Stimulated activated CD4-positive, alpha-beta T cell treated with anti-CD3 and anti-CD28 coated beads, TNF-alpha, amount 100 ng/mL, for 48 hours (primary cell): ENCODE measurements around the gene DBT.
"Not testable (repeated sequence)": the region's sequence is repeated elsewhere in the genome, so short reads cannot be mapped to it uniquely, and the experiment has no call there.

Experiments
- DNase-seq, 3 donors: peaks; one replicate each; pipeline ENCODE4 v3.0.0-alpha.2; 2020; ENCODE audit warnings: low read depth in 3 of 3

Gene DBT

DNA sequence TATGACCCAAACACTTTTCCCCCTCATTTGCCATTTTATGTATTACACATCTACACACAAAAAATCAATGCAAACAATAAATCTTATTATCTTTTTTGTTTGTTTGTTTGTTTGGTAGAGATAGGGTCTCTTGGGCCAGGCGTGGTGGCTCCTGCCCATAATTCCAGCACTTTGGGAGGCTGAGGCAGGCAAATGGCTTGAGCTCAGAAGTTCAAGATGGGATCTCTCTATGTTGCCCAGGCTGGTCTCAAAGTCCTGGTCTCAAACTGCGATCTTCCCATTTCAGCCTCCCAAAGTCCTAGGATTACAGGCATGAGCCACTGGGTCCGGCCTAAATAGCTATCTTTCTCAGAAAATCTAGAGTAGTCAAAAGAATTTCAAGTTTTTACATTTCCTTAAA lies 1.2 kb upstream of the DBT start:
- DNase-seq = no peak

DNA sequence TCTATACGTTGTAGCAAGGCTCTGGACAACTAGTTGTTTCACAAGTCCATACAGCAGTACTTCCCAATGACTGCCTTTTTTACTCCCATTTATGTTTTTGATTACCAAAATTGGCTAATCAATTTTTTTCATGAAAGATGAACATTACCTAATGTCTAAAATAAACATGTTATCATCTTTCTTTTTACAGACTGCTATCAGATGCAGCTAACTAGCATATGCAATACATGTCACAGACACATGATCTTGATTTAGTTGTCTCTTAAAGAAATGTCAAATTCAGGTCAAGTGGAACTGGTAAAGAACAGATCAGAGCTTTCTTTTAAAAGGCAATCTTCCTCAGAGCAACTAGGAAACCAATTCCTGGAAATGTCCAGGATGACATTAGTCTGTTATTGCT lies 630 bp upstream of the DBT start:
- DNase-seq = no peak

DNA sequence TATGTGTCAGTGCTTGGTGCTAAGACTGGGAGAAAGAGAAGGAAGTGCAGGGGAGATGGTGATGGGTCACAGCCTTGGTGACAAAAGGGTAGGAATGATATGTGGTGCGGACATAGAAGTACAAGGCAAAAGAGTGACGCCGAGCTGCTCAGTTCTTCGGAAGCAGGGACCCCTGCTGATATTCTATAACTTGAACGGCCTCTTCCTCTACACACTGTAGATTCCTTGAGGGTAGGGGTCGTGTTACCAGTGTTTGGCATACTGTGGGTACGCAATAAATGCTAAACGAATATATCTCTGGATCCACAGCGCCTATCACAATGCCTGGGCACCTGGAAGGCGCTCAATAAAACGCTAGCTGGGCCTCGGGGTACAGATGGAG lies 488 bp downstream of the DBT start:
- DNase-seq = no peak

DNA sequence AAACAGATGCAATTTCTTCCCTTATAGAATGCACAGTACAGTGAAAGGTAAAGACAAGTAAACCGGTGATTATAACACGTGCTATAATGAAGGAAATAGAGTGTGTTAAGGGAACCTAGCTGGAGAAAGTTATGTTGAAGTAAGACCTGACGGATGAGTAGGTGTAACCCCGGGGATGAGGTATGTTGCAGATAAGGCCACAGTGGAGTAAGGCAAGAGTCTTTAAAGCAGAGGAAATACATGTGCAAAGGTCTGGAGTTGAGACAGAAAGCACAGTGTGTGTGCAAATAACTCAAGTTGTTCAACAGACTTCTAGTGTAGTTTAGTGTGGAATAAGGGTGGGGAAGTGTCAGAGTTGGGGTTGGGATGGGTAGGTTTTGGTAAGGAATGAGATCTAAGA lies 2.9 kb downstream of the DBT start:
- DNase-seq = no peak

DNA sequence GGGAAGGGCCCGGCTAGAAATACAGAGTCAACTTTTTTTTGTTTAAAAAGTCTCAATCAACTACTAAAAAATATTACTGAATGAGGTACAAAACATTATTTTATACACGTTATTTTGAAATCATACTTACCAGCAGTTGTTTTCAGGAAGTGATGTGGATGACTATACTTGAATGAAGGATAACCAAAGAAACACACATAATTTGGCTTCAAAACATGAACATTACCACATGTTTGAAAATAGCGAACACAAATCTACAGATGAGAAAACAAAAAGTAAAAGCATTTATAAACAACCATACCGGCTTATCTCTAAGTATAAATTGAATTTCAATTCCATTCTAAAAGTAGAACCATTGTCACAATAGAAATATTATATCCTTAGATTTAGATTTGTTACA lies 9.0 kb downstream of the DBT start:
- DNase-seq = no peak

DNA sequence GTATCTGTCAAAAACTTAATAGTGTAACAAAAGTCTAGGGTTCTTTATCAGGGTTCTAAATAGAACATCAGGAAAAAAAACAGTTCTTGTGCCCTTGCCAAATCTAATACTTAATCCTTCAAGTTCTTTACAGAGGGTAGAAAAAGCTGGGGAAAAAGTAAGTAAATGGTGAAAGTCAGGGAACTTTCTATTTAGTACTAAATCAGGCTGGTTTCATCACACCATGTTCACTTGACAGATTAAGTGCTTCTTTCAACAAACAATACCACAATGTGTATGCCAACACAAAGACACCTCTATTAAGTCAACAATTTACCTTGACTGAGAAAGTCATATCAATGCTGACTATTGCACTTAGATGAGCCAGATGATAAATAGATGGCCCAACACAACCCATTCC lies 9.7 kb downstream of the DBT start:
- DNase-seq = no peak

DNA sequence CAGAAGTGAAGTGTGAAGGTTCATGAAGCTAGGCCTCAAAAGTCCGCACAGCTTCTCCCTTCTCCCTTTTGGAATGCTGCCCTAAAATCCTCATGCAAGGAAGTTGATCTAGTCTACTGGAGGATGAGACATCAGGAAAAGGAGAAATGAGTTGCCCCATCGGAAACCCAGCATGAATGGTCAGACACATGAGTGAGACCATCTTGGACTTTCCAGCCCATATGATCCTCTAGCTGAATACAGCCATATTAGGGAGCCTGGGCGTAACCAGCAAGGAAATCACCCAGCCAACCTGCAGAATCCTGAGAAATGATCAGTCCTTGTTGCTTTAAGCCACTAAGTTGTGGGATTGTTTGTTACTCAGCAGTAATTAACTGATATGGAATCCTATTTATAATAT lies 12.5 kb downstream of the DBT start:
- no peak for DNase-seq

DNA sequence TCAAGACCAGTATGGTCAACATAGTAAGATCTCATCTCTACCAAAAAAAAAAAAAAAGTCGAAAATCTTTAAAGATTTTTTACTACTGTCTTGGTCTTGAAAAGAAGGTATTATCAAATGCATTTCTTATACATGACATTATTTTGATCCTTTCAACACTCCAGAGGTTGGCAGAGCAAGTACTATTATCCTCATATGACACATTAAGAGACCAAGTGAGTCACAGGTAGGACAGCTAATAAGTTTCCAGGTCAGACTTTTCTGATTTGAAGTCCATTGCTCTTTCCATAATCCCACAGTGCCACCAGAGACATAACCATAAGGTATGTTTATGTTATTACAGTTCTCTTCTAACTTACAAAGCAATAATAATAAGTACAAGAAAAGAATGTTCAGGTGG lies 15.2 kb downstream of the DBT start:
- DNase-seq = no peak

DNA sequence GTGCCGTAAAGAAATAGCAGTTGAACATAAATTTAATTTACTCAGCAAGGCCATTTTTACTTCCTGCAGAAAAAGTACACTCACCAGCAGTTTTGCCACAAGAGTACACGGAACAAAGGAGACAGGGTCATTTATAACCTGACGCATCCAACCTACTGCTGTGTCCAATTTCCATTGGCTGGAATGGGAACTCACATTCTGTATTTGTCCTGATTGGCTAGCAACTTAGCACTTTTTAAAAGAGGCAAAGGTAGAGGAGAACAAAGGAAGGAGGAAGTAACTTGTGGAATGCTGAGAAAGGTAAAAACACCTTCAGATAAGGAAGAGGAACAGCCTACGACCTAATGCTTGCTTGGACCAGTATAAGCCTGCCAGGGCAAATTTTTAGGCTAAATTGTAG lies 16.1 kb downstream of the DBT start:
- DNase-seq = not testable (repeated sequence)

DNA sequence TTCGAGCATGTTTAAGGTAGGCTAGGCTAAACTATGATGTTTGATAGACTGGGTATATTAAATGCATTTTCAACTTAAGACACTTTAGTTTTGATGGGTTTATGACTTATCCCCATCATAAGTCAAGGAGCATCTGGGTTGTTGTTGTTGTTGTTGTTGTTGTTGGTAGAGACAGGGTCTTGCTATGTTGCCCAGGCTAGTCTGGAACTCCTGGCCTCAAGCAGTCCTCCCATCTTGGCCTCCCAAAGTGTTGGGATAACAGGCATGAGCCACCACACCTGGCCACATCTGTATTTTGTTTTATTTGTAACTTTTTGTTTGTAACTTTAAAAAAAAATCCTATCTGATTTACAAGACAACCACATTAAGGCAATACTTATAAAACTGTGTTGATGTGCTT lies 17.5 kb downstream of the DBT start:
- DNase-seq = no peak

DNA sequence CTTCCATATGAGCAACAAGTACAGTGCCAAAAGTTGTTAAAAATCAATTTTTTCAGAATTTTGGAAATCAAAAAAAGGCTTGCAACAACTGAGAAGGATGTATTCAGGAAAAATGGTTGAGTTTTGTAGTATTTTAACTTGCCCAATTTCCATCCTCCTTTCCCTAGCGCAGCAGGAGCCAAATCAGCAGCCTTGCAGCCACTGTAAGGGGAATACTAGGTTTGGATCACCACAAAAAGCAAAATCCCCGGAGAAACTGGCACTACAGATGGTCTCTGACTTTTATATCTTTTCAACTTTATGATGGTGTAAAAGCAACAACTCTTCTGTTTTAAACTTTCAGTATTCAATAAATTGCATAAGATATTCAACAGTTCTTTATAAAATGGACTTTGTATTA lies 17.9 kb downstream of the DBT start:
- DNase-seq = no peak

DNA sequence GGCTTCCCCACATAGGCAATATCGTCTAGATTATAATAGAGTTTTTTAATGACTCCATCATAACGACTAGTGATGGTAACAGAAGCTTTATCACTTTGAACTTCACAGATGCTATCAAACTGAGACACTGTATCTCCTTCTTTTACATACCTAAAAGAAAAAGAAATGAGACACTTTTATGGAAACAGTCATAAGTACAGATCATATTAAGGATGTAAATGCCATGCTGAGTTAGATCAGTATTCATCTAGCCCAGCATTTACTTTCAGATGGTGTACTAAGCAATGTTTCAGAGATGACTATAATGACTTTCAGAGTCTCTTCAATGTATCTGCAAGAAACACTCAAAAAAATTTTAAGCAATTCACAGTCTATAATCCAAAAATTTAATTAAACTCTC lies 18.9 kb downstream of the DBT start:
- DNase-seq = no peak

DNA sequence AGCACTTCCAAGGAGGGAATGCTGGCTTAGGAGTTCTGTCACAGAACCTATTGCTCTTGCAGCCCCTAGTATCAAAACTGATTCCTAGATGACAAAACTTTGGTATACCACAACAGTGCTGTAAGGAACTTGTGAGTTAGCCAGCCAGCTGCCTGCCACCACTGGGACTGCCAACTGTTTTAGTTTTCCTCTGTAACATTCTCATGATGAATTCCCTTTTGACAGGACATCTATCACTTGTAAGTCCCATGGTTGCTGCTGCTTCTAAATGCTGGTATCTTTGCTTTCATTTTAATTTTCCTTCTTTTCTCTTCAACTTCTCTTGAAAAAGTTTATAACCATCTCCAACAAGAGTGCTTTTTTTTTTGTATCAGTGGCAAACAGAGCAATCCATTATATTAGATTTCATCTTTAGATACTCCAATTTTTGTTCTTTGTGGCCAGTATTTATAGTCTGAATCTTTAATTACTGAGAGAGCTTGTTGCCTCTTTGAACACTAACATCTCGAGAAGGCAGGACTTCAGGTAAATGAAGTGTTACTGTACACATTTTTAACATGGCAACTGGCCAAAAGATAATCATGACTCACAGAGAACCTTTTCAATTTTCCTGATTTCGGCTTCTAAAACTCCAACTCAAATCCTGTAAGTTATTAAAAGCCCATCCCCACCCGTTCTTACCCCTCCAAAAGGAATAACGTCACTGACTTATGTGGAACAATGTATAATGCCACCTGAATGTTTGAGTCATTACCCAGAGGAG lies 19.8 kb downstream of the DBT start:
- no peak for DNase-seq

DNA sequence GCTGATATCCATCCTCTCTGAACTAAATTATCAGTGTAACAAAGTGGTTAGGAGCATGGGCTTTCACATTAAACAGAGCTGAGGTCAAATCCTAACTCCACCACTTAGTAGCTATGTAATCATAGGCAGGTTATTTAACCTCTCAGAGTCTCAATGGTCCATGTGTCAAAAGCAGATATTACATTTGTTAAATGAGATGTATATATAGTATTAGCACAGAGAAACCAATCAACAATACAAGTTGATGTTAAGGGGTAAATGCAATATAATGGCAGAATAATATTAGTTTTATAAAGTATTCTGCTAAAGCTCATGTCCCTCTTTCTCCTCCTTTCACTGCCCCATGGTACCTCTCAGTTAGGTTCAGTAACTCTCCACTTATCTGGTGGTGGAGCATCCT lies 27.2 kb downstream of the DBT start:
- DNase-seq = no peak

DNA sequence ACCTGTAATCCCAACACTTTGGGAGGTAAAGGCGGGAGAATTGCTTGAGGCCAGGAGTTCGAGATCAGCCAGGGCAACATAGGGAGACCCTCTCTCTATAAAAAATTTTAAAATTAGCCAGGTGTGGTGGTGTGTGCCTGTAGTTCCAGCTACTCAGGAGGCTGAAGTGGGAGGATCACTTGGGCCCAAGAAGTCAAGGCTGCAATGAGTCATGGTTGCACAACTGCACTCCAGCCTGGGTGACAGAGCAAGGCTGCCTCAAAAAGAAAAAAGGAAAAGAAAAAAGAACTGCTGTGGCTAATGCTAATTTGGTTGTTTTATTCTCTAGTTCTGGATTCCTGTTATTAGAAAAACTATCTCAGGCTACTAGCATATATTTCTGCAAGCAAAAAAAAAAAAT lies 29.8 kb downstream of the DBT start:
- no peak for DNase-seq

DNA sequence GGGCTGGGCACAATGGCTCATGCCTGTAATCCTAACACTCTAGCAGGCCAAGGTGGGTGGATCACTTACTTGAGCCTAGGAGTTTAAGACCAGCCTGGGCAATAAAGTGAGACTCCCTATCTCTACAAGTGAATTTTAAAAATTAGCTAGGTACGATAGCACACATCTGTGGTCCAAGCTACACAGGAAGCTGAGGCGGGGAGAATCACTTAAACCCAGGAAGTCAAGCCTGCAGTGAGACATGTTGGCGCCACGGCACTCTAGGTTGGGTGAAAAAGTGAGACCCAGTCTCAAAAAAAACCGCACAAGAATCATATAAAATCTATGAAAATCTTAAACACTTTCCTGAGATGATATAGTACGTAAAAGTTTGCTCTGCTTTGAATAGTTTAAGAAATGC lies 30.2 kb downstream of the DBT start:
- DNase-seq = no peak

DNA sequence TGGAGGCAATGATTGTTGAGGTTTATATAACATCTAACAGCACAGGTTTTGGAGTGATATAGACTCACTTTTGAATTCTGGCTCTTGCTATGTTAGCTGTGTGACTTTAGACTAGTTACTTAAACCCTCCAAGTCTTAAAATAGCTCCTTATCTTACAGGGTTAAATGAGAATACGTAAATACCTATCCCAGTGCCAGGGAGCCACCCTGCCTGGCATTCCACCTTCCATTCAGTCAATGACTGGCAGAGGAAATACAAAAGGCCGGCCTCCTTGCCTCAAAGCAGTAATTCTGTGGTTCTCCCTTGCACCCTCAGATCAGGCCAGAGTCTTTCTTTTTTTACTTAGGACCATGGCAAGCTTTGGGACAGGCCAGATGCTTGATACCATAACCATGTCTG lies 31.8 kb downstream of the DBT start:
- no peak for DNase-seq

DNA sequence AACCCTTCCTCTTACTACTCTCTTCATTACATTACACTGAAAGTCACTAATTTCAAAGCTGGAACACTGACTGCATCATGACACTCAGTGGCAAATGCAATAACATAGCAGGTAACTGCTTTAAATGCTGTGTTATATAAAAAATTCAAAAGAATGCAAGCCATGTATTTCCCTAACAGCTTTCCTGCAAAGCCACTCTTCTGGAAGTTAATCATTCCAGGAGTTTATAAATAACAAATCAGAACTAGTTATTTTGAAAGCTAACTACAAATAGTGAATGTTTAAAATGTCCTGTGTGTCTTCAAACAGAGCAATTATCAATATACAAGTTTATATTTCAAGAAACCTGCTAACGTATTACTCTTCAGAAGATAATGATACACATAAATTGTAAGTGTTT lies 34.5 kb downstream of the DBT start:
- DNase-seq = no peak

DNA sequence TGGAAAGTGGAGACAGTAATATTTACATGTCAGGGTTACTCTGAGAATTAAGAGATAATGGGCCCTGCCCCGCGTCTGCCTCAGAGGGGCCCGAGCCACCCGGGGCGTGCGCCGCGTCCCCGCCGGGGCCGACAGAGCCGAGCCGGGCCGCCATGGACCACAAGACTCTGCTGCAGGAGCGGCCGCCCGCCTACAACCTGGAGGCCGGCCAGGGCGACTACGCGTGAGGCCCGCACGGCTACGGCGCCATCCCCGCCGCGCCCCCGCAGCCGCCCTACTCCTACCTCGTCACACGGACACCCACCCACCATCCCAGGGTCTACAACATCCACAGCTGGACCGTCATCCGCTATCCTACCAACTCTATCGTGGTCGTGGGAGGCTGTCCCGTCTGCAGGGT lies 36.5 kb downstream of the DBT start:
- DNase-seq = no peak

DNA sequence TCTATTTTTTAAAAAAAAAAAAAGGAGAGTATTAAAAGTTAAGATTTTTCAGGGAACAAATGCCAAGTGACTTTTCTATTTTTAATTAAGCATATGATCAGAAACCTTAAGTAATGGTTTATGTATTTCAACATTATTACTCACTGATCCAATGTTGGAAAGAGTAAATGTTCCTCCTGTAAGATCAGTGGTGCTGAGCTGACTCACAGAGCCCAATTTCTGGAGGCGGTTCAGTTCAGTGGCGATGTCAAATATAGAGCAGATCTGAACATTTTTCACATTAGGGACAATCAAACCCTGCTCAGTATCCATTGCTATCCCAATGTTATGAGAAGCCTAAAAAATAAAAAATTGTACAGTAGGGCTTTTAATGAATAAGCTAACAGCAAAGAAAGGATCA lies 43.3 kb downstream of the DBT start:
- DNase-seq = no peak

DNA sequence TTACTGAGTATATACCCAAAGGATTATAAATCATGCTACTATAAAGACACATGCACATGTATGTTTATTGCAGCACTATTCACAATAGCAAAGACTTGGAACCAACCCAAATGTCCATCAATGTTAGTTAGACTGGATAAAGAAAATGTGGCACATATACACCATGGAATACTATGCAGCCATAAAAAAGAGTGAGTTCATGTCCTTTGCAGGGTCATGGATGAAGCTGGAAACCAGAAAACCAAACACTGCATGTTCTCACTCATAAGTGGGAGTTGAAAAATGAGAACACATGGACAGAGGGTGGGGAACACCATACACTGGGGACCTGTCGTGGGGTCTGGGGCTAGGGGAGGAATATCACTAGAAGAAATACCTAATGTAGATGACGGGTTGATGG lies 44.0 kb downstream of the DBT start:
- DNase-seq = not testable (repeated sequence)

DNA sequence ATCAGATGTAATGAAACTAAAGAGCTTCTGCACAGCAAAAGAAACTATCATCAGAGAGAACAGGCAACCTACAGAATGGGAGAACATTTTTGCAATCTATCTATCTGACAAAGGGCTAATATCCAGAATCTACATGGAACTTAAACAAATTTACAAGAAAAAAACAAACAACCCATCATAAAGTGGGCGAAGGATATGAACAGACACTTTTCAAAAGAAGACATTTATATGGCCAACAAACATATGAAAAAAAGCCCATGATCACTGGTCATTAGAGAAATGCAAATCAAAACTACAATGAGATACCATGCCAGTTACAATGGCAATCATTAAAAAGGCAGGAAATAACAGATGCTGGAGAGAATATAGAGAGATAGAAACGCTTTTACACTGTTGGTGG lies 44.5 kb downstream of the DBT start:
- not testable (repeated sequence) for DNase-seq

DNA sequence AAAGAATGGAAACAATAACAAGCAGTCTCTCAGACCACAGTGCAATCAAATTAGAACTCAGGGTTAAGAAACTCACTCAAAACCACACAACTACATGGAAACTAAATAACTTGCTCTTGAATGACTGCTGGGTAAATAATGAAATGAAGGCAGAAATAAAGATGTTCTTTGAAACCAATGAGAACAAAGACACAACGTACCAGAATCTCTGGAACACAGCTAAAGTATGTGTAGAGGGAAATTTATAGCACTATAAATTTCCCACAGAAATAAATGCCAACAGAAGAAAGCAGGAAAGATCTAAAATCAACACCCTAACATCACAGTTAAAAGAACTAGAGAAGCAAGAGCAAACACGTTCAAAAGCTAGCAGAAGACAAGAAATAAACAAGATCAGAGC lies 46.9 kb downstream of the DBT start:
- DNase-seq = not testable (repeated sequence)

DNA sequence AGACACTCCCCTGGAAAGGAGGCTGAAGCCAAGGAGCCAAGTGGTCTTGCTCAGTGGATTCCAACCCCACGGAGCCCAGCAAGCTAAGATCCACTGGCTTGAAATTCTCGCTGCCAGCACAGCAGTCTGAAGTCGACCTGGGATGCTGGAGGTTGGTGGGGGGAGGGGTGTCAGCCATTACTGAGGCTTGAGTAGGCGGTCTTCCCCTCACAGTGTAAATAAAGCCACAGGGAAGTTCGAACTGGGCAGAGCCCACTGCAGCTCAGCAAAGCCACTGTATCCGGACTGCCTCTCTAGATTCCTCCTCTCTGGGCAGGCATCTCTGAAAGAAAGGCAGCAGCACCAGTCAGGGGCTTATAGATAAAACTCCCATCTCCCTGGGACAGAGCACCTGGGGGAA lies 49.6 kb downstream of the DBT start:
- DNase-seq = not testable (repeated sequence)
